Duodenal mucosa (tissue), 2 donors: ENCODE measurements around the gene SNPH.

Experiments
- H3K27ac ChIP-seq: one replicate; pipeline ENCODE4 v1.7.0; 2013; ENCODE audit warnings: low read depth, low read length
- H3K27me3 ChIP-seq, 2 donors: one replicate each; pipeline ENCODE4 v1.7.0; 2013; ENCODE audit warnings: low read length in 2 of 2, control low read depth in 1 of 2; ENCODE audit not compliant: insufficient read depth in 2 of 2, control insufficient read depth in 1 of 2
- H3K36me3 ChIP-seq, 2 donors: one replicate each; pipeline ENCODE4 v1.7.0; 2013; ENCODE audit warnings: low read length in 2 of 2, control low read depth in 1 of 2; ENCODE audit not compliant: insufficient read depth in 2 of 2, control insufficient read depth in 1 of 2
- H3K4me1 ChIP-seq, 2 donors: one replicate each; pipeline ENCODE4 v1.7.0; 2013; ENCODE audit warnings: low read length in 2 of 2, control low read depth in 1 of 2; ENCODE audit not compliant: insufficient read depth in 2 of 2, control insufficient read depth in 1 of 2
- H3K4me3 ChIP-seq, 2 donors: one replicate each; pipeline ENCODE4 v1.7.0; 2013; ENCODE audit warnings: low read length in 2 of 2, low read depth in 1 of 2
- H3K9ac ChIP-seq, 2 donors: one replicate each; pipeline ENCODE4 v1.7.0; 2013; ENCODE audit warnings: low read length in 2 of 2, low read depth in 1 of 2
- H3K9me3 ChIP-seq, 2 donors: one replicate each; pipeline ENCODE4 v1.7.0; 2013; ENCODE audit warnings: low read length in 2 of 2, control low read depth in 1 of 2; ENCODE audit not compliant: control insufficient read depth in 1 of 2

SNPH gene

GRCh38 chr20:1315804-1316203 lies 49.7 kb downstream of the SNPH start:
- peaks cover 0 to 3% of the 10 kb centered on the region in 2 donors for H3K4me1 ChIP-seq

GRCh38 chr20:1317545-1318255 lies 51.6 kb downstream of the SNPH start:
- Histone ChIP-seq H3K27me3 (no peaks in the 10 kb centered on the region), H3K9me3 (no peaks in the 10 kb centered on the region), H3K4me1 (peaks cover 0 to 3% of the 10 kb centered on the region in 2 donors), H3K36me3 (peaks cover 4 to 9% of the 10 kb centered on the region in 2 donors), H3K27ac (no peak overlapping the region), H3K9ac (no peak overlapping the region), H3K4me3 (peak overlapping the region in 1 of 2 donors; percentile 23)

More at GRCh38 chr20:1315804-1316203, 49.7 kb downstream of the SNPH start:
- Histone ChIP-seq H3K9me3 (no peaks in the 10 kb centered on the region), H3K27me3 (no peaks in the 10 kb centered on the region), H3K36me3 (peaks cover 14 to 23% of the 10 kb centered on the region in 2 donors), H3K9ac (no peak overlapping the region), H3K4me3 (no peak overlapping the region), H3K27ac (no peak overlapping the region)

- Histone ChIP-seq H3K27ac (no peak overlapping the region), H3K36me3 (peaks cover 3 to 4% of the 10 kb centered on the region in 2 donors), H3K9me3 (no peaks in the 10 kb centered on the region), H3K4me1 (peaks cover 0 to 3% of the 10 kb centered on the region in 2 donors), H3K27me3 (no peaks in the 10 kb centered on the region), H3K4me3 (no peak overlapping the region), H3K9ac (no peak overlapping the region)
These were observed 53.0 kb downstream of the SNPH start for GRCh38 chr20:1319051-1319450.

- no peak overlapping the region for H3K9ac ChIP-seq
- H3K9me3 ChIP-seq, result no peaks in the 10 kb centered on the region
- H3K4me1 ChIP-seq, result peaks cover 2 to 5% of the 10 kb centered on the region in 2 donors
- H3K27me3 ChIP-seq, result no peaks in the 10 kb centered on the region
- H3K27ac ChIP-seq, result no peak overlapping the region
- H3K36me3 ChIP-seq, result peaks cover 3 to 4% of the 10 kb centered on the region in 2 donors
- H3K4me3 ChIP-seq, result no peak overlapping the region
These were observed 53.4 kb downstream of the SNPH start for GRCh38 chr20:1319462-1319861.

GRCh38 chr20:1320016-1320415 lies 53.9 kb downstream of the SNPH start:
- Histone ChIP-seq H3K36me3 (peaks cover 3 to 4% of the 10 kb centered on the region in 2 donors), H3K27me3 (no peaks in the 10 kb centered on the region), H3K4me3 (no peak overlapping the region), H3K9ac (no peak overlapping the region), H3K27ac (no peak overlapping the region), H3K4me1 (peaks cover 7 to 11% of the 10 kb centered on the region in 2 donors), H3K9me3 (no peaks in the 10 kb centered on the region)

- Histone ChIP-seq H3K4me3 (no peak overlapping the region), H3K4me1 (peaks cover 10 to 16% of the 10 kb centered on the region in 2 donors), H3K36me3 (peaks cover 3 to 4% of the 10 kb centered on the region in 2 donors), H3K9me3 (no peaks in the 10 kb centered on the region), H3K9ac (no peak overlapping the region), H3K27ac (no peak overlapping the region), H3K27me3 (no peaks in the 10 kb centered on the region)
These were observed 55.0 kb downstream of the SNPH start for GRCh38 chr20:1320902-1321653.

- Histone ChIP-seq H3K4me3 (no peak overlapping the region), H3K27ac (no peak overlapping the region), H3K9ac (no peak overlapping the region), H3K4me1 (peaks cover 16 to 21% of the 10 kb centered on the region in 2 donors), H3K27me3 (no peaks in the 10 kb centered on the region), H3K36me3 (peaks cover 3 to 4% of the 10 kb centered on the region in 2 donors), H3K9me3 (no peaks in the 10 kb centered on the region)
These were observed 55.5 kb downstream of the SNPH start for GRCh38 chr20:1321654-1321939.

GRCh38 chr20:1322511-1323245 lies 56.6 kb downstream of the SNPH start:
- peak overlapping the region; percentile 52 for H3K27ac ChIP-seq
- no peak overlapping the region for H3K9ac ChIP-seq
- H3K4me1 ChIP-seq, result peaks cover 26 to 32% of the 10 kb centered on the region in 2 donors
- H3K4me3 ChIP-seq, result no peak overlapping the region
- H3K9me3 ChIP-seq, result no peaks in the 10 kb centered on the region
- peaks cover 4 to 9% of the 10 kb centered on the region in 2 donors for H3K36me3 ChIP-seq
- H3K27me3 ChIP-seq, result no peaks in the 10 kb centered on the region

GRCh38 chr20:1323256-1323655 lies 57.2 kb downstream of the SNPH start:
- H3K27ac ChIP-seq, result peak overlapping the region; percentile 52
- H3K9me3 ChIP-seq, result no peaks in the 10 kb centered on the region
- H3K4me1 ChIP-seq, result peaks cover 29 to 35% of the 10 kb centered on the region in 2 donors
- H3K4me3 ChIP-seq, result no peak overlapping the region
- no peak overlapping the region for H3K9ac ChIP-seq
- peaks cover 0 to 9% of the 10 kb centered on the region in 2 donors for H3K36me3 ChIP-seq
- H3K27me3 ChIP-seq, result no peaks in the 10 kb centered on the region
